Renal cortical epithelial cell (primary cell): ENCODE data around the gene GNL2. TPM values are rescaled to one million over a fixed set of nuclear protein-coding genes. Genes with fewer than 3 reads are reported as not detected.

Experiments
- DNase-seq: peaks from one replicate; pipeline ENCODE4 v3.0.0-alpha.2; 2011; ENCODE audit warnings: low read depth
- total RNA-seq: library from RNA; depleted of rRNA; stranded (reverse); fragments of >200 nt; gene quantifications from 2 replicates; pipeline ENCODE4 v1.2.3, GENCODE V29; 2014

GNL2 gene
- total RNA-seq, result 49.6 and 72.1 TPM in 2 replicates

- peak; percentile 90 for DNase-seq
Measured at GRCh38 chr1:37595440-37596181, at the start of gene GNL2. TSS of gene GNL2 (minus strand) at chr1:37595937. CDS start at chr1:37595822, 115 bp downstream.

- DNase-seq, result no peak
Measured at GRCh38 chr1:37641059-37641458, 45.3 kb upstream of the GNL2 start.

GRCh38 chr1:37636435-37636834 is 40.7 kb upstream of the GNL2 start:
- DNase-seq, result no peak

GRCh38 chr1:37634992-37635902 is 39.5 kb upstream of the GNL2 start:
- DNase-seq, result no peak

- no peak for DNase-seq
Measured at GRCh38 chr1:37634244-37634991, 38.7 kb upstream of the GNL2 start, which contains the start of gene RSPO1. TSS of gene RSPO1 (minus strand) at chr1:37634892. CDS start at chr1:37629661, 5,231 bp downstream.

- DNase-seq, result no peak
Measured at GRCh38 chr1:37633938-37634243, 38.2 kb upstream of the GNL2 start.

GRCh38 chr1:37633040-37633937 is 37.6 kb upstream of the GNL2 start:
- no peak for DNase-seq

GRCh38 chr1:37631036-37631435 is 35.3 kb upstream of the GNL2 start:
- DNase-seq, result no peak

GRCh38 chr1:37630426-37631028 is 34.8 kb upstream of the GNL2 start:
- DNase-seq, result no peak

- DNase-seq, result no peak
Measured at GRCh38 chr1:37629726-37630425, 34.1 kb upstream of the GNL2 start.

GRCh38 chr1:37629008-37629407 is 33.3 kb upstream of the GNL2 start:
- DNase-seq, result no peak

GRCh38 chr1:37628026-37628556 is 32.4 kb upstream of the GNL2 start:
- DNase-seq, result no peak

GRCh38 chr1:37622131-37622530 is 26.4 kb upstream of the GNL2 start:
- DNase-seq, result no peak

GRCh38 chr1:37621326-37621870 is 25.7 kb upstream of the GNL2 start:
- DNase-seq, result no peak

- DNase-seq, result no peak
Measured at GRCh38 chr1:37620707-37621106, 25.0 kb upstream of the GNL2 start.

- no peak for DNase-seq
Measured at GRCh38 chr1:37616330-37616729, 20.6 kb upstream of the GNL2 start.

- DNase-seq, result no peak
Measured at GRCh38 chr1:37614105-37614504, 18.4 kb upstream of the GNL2 start.

GRCh38 chr1:37612186-37612585 is 16.4 kb upstream of the GNL2 start:
- no peak for DNase-seq

- no peak for DNase-seq
Measured at GRCh38 chr1:37609994-37610393, 14.3 kb upstream of the GNL2 start.

GRCh38 chr1:37609002-37609401 is 13.3 kb upstream of the GNL2 start:
- DNase-seq, result no peak
